Gastroesophageal sphincter (tissue), 4 donors: ENCODE results near the gene RAB33B. TPM values are rescaled to one million over a fixed set of nuclear protein-coding genes. Genes with fewer than 3 reads are reported as not detected.
"Not testable (repeated sequence)": the region's sequence is repeated elsewhere in the genome, so short reads cannot be mapped to it uniquely, and the experiment has no call there.

Source experiments
- ATAC-seq: fragments of 150-250 bp; one replicate; pipeline ENCODE4 v1.9.1; 2016; ENCODE audit warnings: mild to moderate bottlenecking, moderate library complexity
- H3K27ac ChIP-seq, 4 donors: fragments of 200-600 bp; sonication (generic) in 3 of 4; 1 replicate in 3 of 4; 2 replicates in 1 of 4; pipeline ENCODE4 v1.5.1; 2016 to 2019
- H3K27me3 ChIP-seq: fragments of 200-600 bp; sonication (generic); one replicate; pipeline ENCODE4 v1.5.1; 2019
- H3K36me3 ChIP-seq, 2 donors: fragments of 200-600 bp; sonication (generic); one replicate each; pipeline ENCODE4 v1.5.1; 2019; ENCODE audit warnings: control low read depth in 1 of 2
- H3K4me1 ChIP-seq, 3 donors: fragments of 200-600 bp; sonication (generic); 1 replicate in 2 of 3; 2 replicates in 1 of 3; pipeline ENCODE4 v1.5.1; 2016 to 2019; ENCODE audit warnings: control low read depth in 2 of 3
- H3K4me3 ChIP-seq, 2 donors: fragments of 200-600 bp; sonication (generic); one replicate each; pipeline ENCODE4 v1.5.1; 2019; ENCODE audit warnings: mild to moderate bottlenecking in 1 of 2, moderate library complexity in 1 of 2
- H3K9me3 ChIP-seq, 3 donors: fragments of 200-600 bp; sonication (generic); one replicate each; pipeline ENCODE4 v1.5.1; 2017 to 2019; ENCODE audit warnings: control low read depth in 2 of 3
- CTCF ChIP-seq, 4 experiments: fragments of 200-600 bp in 2 of 4; fragments of 450-650 bp in 2 of 4; sonication (generic) in 1 of 4; IDR thresholded peaks; one replicate each; pipeline ENCODE4 v1.5.1; 2017 to 2019; ENCODE audit warnings: antibody characterized with exemption in 4 of 4, mild to moderate bottlenecking in 2 of 4, moderate library complexity in 2 of 4
- EP300 ChIP-seq: sonication (generic); formaldehyde crosslinking; IDR thresholded peaks from one replicate; pipeline ENCODE4 v1.6.1; 2017; ENCODE audit warnings: antibody characterized with exemption, mild to moderate bottlenecking
- POLR2A ChIP-seq, 2 donors: fragments of 450-650 bp; IDR thresholded peaks; one replicate each; pipeline ENCODE4 v1.6.1; 2017; ENCODE audit warnings: antibody characterized with exemption in 2 of 2, mild to moderate bottlenecking in 2 of 2, moderate library complexity in 1 of 2
- POLR2AphosphoS5 ChIP-seq: sonication (generic); formaldehyde crosslinking; IDR thresholded peaks from one replicate; pipeline ENCODE4 v1.6.1; 2017; ENCODE audit warnings: antibody characterized with exemption
- WGBS, 2 donors: methylation state at CpG; one replicate each; pipeline ENCODE4 v1.1.5; 2018; ENCODE audit warnings: low coverage in 1 of 2; 5-methylcytosine and 5-hydroxymethylcytosine counted together
- total RNA-seq, 4 donors: library from RNA; depleted of rRNA; stranded (reverse); fragments of >200 nt; gene quantifications; one replicate each; pipeline ENCODE4 v1.1.0, GENCODE V29; 2016

The RAB33B gene
- 10 to 100 TPM; 13.5 to 16.9 (median 14.2) TPM for total RNA-seq

- Histone ChIP-seq H3K9me3 (no peaks in the 10 kb centered on the region), H3K4me1 (peaks cover 0 to 65% (median 21%) of the 10 kb centered on the region in 3 donors), H3K27me3 (no peaks in the 10 kb centered on the region), H3K27ac (peak within 1 kb of the TSS; percentile 85 to 99 (median 91)), H3K4me3 (peak within 1 kb of the TSS; percentile 67 to 81), H3K36me3 (no peaks in the 10 kb centered on the region)
- TF ChIP-seq CTCF (IDR thresholded peaks at IDR 0.05) (no peak), POLR2AphosphoS5 (peak; percentile 99), POLR2A (IDR thresholded peaks at IDR 0.05) (peak; percentile 85)
- no peak for ATAC-seq
- WGBS, 2 donors: 0 to 3% methylated on average over 12 to 20 of the region's 46 CpGs
Observed at GRCh38 chr4:139454111-139455045, at the start of gene RAB33B. Gene RAB33B (plus strand): TSS chr4:139454121. CDS start chr4:139454196, 75 bp downstream.

- no peak overlapping the region for H3K27ac ChIP-seq
- no peaks in the 10 kb centered on the region for H3K27me3 ChIP-seq
- no peaks in the 10 kb centered on the region for H3K4me1 ChIP-seq
- H3K9me3 ChIP-seq: peaks cover 0 to 7% (median 0%) of the 10 kb centered on the region in 3 donors
- H3K4me3 ChIP-seq: no peak overlapping the region
- TF ChIP-seq POLR2A (IDR thresholded peaks at IDR 0.05) (no peak), CTCF (IDR thresholded peaks at IDR 0.05) (no peak), POLR2AphosphoS5 (no peak), EP300 (no peak)
- H3K36me3 ChIP-seq: no peaks in the 10 kb centered on the region
- ATAC-seq: no peak
Observed at GRCh38 chr4:139410312-139410711, 43.6 kb upstream of the RAB33B start.

GRCh38 chr4:139414671-139415210 is 39.2 kb upstream of the RAB33B start:
- H3K36me3 ChIP-seq, H3K27me3 ChIP-seq, H3K27ac ChIP-seq, ATAC-seq, H3K4me1 ChIP-seq, H3K4me3 ChIP-seq, H3K9me3 ChIP-seq: not testable (repeated sequence)
- 86 to 88% methylated on average over 7 of the region's 8 CpGs for WGBS, 2 donors

- H3K4me3 ChIP-seq: no peak overlapping the region
- TF ChIP-seq CTCF (IDR thresholded peaks at IDR 0.05) (peak; percentile 64 to 74 (median 66)), POLR2AphosphoS5 (no peak), EP300 (no peak), POLR2A (IDR thresholded peaks at IDR 0.05) (no peak)
- WGBS, 2 donors: 61 to 65% methylated on average over 2 of the region's 2 CpGs
- H3K27ac ChIP-seq: no peak overlapping the region
- no peaks in the 10 kb centered on the region for H3K36me3 ChIP-seq
- H3K9me3 ChIP-seq: peaks cover 0 to 12% (median 0%) of the 10 kb centered on the region in 3 donors
- H3K27me3 ChIP-seq: no peaks in the 10 kb centered on the region
- no peaks in the 10 kb centered on the region for H3K4me1 ChIP-seq
- ATAC-seq: no peak
Observed at GRCh38 chr4:139416073-139416673, 37.7 kb upstream of the RAB33B start.

GRCh38 chr4:139419388-139419914 is 34.5 kb upstream of the RAB33B start:
- peak; percentile 81 for ATAC-seq
- no peaks in the 10 kb centered on the region for H3K36me3 ChIP-seq
- peak; percentile 79 for TF ChIP-seq POLR2AphosphoS5
- TF ChIP-seq POLR2A (IDR thresholded peaks at IDR 0.05): no peak
- peak overlapping the region in 2 of 4 donors; percentile 3 to 15 for H3K27ac ChIP-seq
- H3K9me3 ChIP-seq: peaks cover 0 to 12% (median 0%) of the 10 kb centered on the region in 3 donors
- WGBS, 2 donors: 39 to 83% methylated on average over 2 of the region's 2 CpGs
- no peaks in the 10 kb centered on the region for H3K27me3 ChIP-seq
- H3K4me3 ChIP-seq: no peak overlapping the region
- no peaks in the 10 kb centered on the region for H3K4me1 ChIP-seq
